H1 (cell line): ENCODE results near the gene ARHGEF35. TPM values are rescaled to one million over a fixed set of nuclear protein-coding genes. Genes with fewer than 3 reads are reported as not detected.
"Not testable (repeated sequence)": the region's sequence is repeated elsewhere in the genome, so short reads cannot be mapped to it uniquely, and the experiment has no call there.

Source experiments
- CTCF ChIA-PET: fragments of 300-600 bp; sonication (Branson Sonifier 250); formaldehyde crosslinking; loops from one replicate; lab custom pipeline; 2021; ENCODE audit not compliant: partially characterized antibody; lab: Charles Lee
- POLR2A ChIA-PET: fragments of 300-600 bp; sonication (Branson Sonifier 250); formaldehyde crosslinking; loops from one replicate; lab custom pipeline; 2021; ENCODE audit warnings: inconsistent platforms; ENCODE audit not compliant: partially characterized antibody; lab: Charles Lee
- DNase-seq, 2 experiments: peaks; one replicate each; pipeline versions ENCODE4 v3.0.0 to v3.0.0-alpha.2; 2010 to 2022; ENCODE audit warnings: low spot score in 2 of 2, low read depth in 1 of 2, mixed read lengths in 1 of 2
- FAIRE-seq: peaks from 2 replicates; lab custom pipeline; 2011; peaks lifted over from hg19 to GRCh38; lab: Jason Lieb, UNC
- H2AFZ ChIP-seq: 2 replicates; pipeline ENCODE4 v1.8.1; 2012; ENCODE audit warnings: low read length, inconsistent platforms
- H2AK5ac ChIP-seq: 2 replicates; pipeline ENCODE4 v1.6.1; 2013; ENCODE audit warnings: low read depth, low read length
- H2BK120ac ChIP-seq: replicated peaks from 2 replicates; pipeline ENCODE3; 2013; ENCODE audit warnings: low read depth, low read length, inconsistent platforms
- H2BK12ac ChIP-seq: 2 replicates; pipeline ENCODE4 v1.6.1; 2013; ENCODE audit warnings: low read depth, low read length
- H2BK15ac ChIP-seq: 2 replicates; pipeline ENCODE4 v1.6.1; 2013; ENCODE audit warnings: low read length
- H2BK20ac ChIP-seq: 2 replicates; pipeline ENCODE4 v1.6.1; 2013; ENCODE audit warnings: low read length
- H2BK5ac ChIP-seq: 2 replicates; pipeline ENCODE4 v1.6.1; 2013; ENCODE audit warnings: low read depth, low read length
- H3K14ac ChIP-seq: 2 replicates; pipeline ENCODE4 v1.6.1; 2013; ENCODE audit warnings: inconsistent platforms; ENCODE audit not compliant: insufficient read length
- H3K18ac ChIP-seq: 2 replicates; pipeline ENCODE4 v1.6.1; 2013; ENCODE audit warnings: low read length; ENCODE audit errors: extremely low read depth
- H3K23ac ChIP-seq: 2 replicates; pipeline ENCODE4 v1.6.1; 2013; ENCODE audit warnings: inconsistent platforms; ENCODE audit not compliant: insufficient read length
- H3K23me2 ChIP-seq: 2 replicates; pipeline ENCODE4 v1.6.1; 2013; ENCODE audit warnings: low read depth, low read length
- H3K27ac ChIP-seq: 2 replicates; pipeline ENCODE4 v1.6.1; 2011; ENCODE audit warnings: low read depth, low read length, inconsistent platforms
- H3K27me3 ChIP-seq, 4 experiments: replicated peaks in 1 of 4; 1 replicate in 1 of 4; 2 replicates in 3 of 4; pipeline versions ENCODE4 v1.6.1 to v1.8.1; 2011 to 2013; ENCODE audit warnings: low read length in 3 of 4, mild to moderate bottlenecking in 3 of 4, inconsistent platforms in 2 of 4, mixed read lengths in 2 of 4, moderate library complexity in 1 of 4; ENCODE audit not compliant: control insufficient read depth in 3 of 4, insufficient read depth in 3 of 4; ENCODE audit errors: extremely low read depth in 1 of 4
- H3K36me3 ChIP-seq, 4 experiments: 2 replicates each; pipeline versions ENCODE4 v1.6.1 to v1.8.1; 2011 to 2013; ENCODE audit warnings: mild to moderate bottlenecking in 4 of 4, low read length in 3 of 4, moderate library complexity in 2 of 4, control low read depth in 1 of 4, inconsistent platforms in 1 of 4; ENCODE audit not compliant: insufficient read depth in 4 of 4, control insufficient read depth in 2 of 4
- H3K4ac ChIP-seq: replicated peaks from 2 replicates; pipeline ENCODE3; 2013; ENCODE audit warnings: low read length, low read depth, mixed read lengths, inconsistent platforms; ENCODE audit not compliant: insufficient read length
- H3K4me1 ChIP-seq, 4 experiments: replicated peaks in 1 of 4; 1 replicate in 1 of 4; 2 replicates in 3 of 4; pipeline versions ENCODE4 v1.6.1 to v1.8.1; 2011 to 2013; ENCODE audit warnings: low read length in 3 of 4, inconsistent platforms in 2 of 4, mixed read lengths in 1 of 4; ENCODE audit not compliant: insufficient read depth in 4 of 4, control insufficient read depth in 3 of 4
- H3K4me2 ChIP-seq, 2 experiments: 2 replicates each; pipeline versions ENCODE4 v1.6.1 to v1.8.1; 2011 to 2013; ENCODE audit warnings: low read depth in 2 of 2, low read length in 2 of 2, control low read depth in 1 of 2, inconsistent platforms in 1 of 2, mild to moderate bottlenecking in 1 of 2; ENCODE audit not compliant: insufficient read depth in 1 of 2
- H3K4me3 ChIP-seq, 4 experiments: fragments of 200-600, 300-600 bp in 1 of 4; sonication (generic), shearing (Covaris generic), sonication (Bioruptor Twin) in 1 of 4; 2 replicates each; pipeline versions ENCODE4 v1.5.1 to v1.8.1; 2011 to 2016; ENCODE audit warnings: low read length in 4 of 4, low read depth in 3 of 4, control low read depth in 2 of 4, inconsistent platforms in 2 of 4, mild to moderate bottlenecking in 2 of 4, mixed read lengths in 1 of 4, moderate library complexity in 1 of 4; ENCODE audit not compliant: insufficient read depth in 2 of 4; ENCODE audit errors: extremely low read depth in 1 of 4
- H3K56ac ChIP-seq: replicated peaks from 2 replicates; pipeline ENCODE3; 2013; ENCODE audit warnings: low read depth, mild to moderate bottlenecking, mixed read lengths, low read length, inconsistent platforms; ENCODE audit not compliant: insufficient read length
- H3K79me1 ChIP-seq: 2 replicates; pipeline ENCODE4 v1.6.1; 2013; ENCODE audit warnings: low read depth, low read length, control low read depth
- H3K79me2 ChIP-seq, 2 experiments: 2 replicates each; pipeline versions ENCODE4 v1.6.1 to v1.8.1; 2012 to 2013; ENCODE audit warnings: low read length in 2 of 2, mild to moderate bottlenecking in 2 of 2, inconsistent platforms in 1 of 2; ENCODE audit not compliant: insufficient read depth in 2 of 2, control insufficient read depth in 1 of 2
- H3K9ac ChIP-seq, 4 experiments: replicated peaks in 1 of 4; 1 replicate in 1 of 4; 2 replicates in 3 of 4; pipeline versions ENCODE4 v1.6.1 to v1.8.1; 2011 to 2013; ENCODE audit warnings: low read depth in 3 of 4, low read length in 3 of 4, control low read depth in 2 of 4, mild to moderate bottlenecking in 2 of 4, moderate library complexity in 2 of 4, inconsistent platforms in 1 of 4; ENCODE audit errors: extremely low read depth in 1 of 4
- H3K9me3 ChIP-seq, 2 experiments: 2 replicates each; pipeline versions ENCODE4 v1.6.1 to v1.8.1; 2012 to 2013; ENCODE audit warnings: mild to moderate bottlenecking in 2 of 2, moderate library complexity in 2 of 2, control low read depth in 1 of 2, inconsistent platforms in 1 of 2, low read depth in 1 of 2, low read length in 1 of 2, mixed read lengths in 1 of 2; ENCODE audit not compliant: insufficient read depth in 2 of 2
- H4K20me1 ChIP-seq, 2 experiments: replicated peaks in 1 of 2; 2 replicates each; pipeline versions ENCODE3 to v1.8.1; 2011 to 2013; ENCODE audit warnings: inconsistent platforms in 2 of 2, low read length in 2 of 2, mild to moderate bottlenecking in 1 of 2; ENCODE audit not compliant: insufficient read depth in 2 of 2, control insufficient read depth in 1 of 2
- H4K5ac ChIP-seq: 2 replicates; pipeline ENCODE4 v1.6.1; 2013; ENCODE audit warnings: low read length, low read depth, mixed read lengths, inconsistent platforms; ENCODE audit not compliant: insufficient read length
- H4K8ac ChIP-seq: 2 replicates; pipeline ENCODE4 v1.8.0; 2013; ENCODE audit warnings: mild to moderate bottlenecking, moderate library complexity, low read length, inconsistent platforms; ENCODE audit not compliant: insufficient read depth; ENCODE audit errors: extremely low read depth
- H4K91ac ChIP-seq: replicated peaks from 2 replicates; pipeline ENCODE3; 2013; ENCODE audit warnings: low read length, mixed read lengths, inconsistent platforms; ENCODE audit not compliant: insufficient read length
- WGBS, 2 experiments: shearing (Covaris generic) in 1 of 2; methylation state at CpG; one replicate each; pipeline versions ENCODE4 v1.1.6 to v1.1.7; 2013 to 2015; ENCODE audit warnings: low lambda C conversion rate in 2 of 2, mixed read lengths in 2 of 2, inconsistent platforms in 1 of 2, low coverage in 1 of 2, missing lambda C conversion rate in 1 of 2; ENCODE audit not compliant: insufficient replicate concordance in 2 of 2, insufficient coverage in 1 of 2, insufficient read length in 1 of 2; ENCODE audit errors: extremely low coverage in 1 of 2, missing lambda C conversion rate in 1 of 2; 5-methylcytosine and 5-hydroxymethylcytosine counted together
- polyA plus RNA-seq, 7 experiments: library from polyadenylated mRNA; depleted of rRNA in 3 of 7; stranded (reverse) in 5 of 7; unstranded in 2 of 7; fragments of >200 nt in 5 of 7; fragments of 200-250 nt in 2 of 7; gene quantifications; 1 replicate in 5 of 7; 2 replicates in 1 of 7; 4 replicates in 1 of 7; pipeline versions ENCODE4 v1.2.1 to v1.2.3, GENCODE V29; 2011 to 2013; ENCODE audit warnings: missing spikeins in 2 of 7, mixed read lengths in 2 of 7
- total RNA-seq: library from RNA; stranded (reverse); fragmentation: NEBNext Ultra II Directional; extraction: Animal tissue kit (Norgen Biotek cat#: 25700); gene quantifications from 2 replicates; pipeline ENCODE4 v1.2.1, GENCODE V29; 2021

Gene ARHGEF35
- total and polyA plus RNA-seq, 2 of the 8 experiments (the other 6 are each of a cell fraction or from before 2014, with no cell fraction given) = 1.3 to 11.8 TPM

GRCh38 chr7:144205306-144205705 is 9.7 kb upstream of the ARHGEF35 start:
- H3K9ac ChIP-seq, H3K18ac ChIP-seq, H2BK5ac ChIP-seq, CTCF ChIA-PET, H3K9me3 ChIP-seq, H2AFZ ChIP-seq, H2BK120ac ChIP-seq, H2BK20ac ChIP-seq, H3K14ac ChIP-seq, H3K23ac ChIP-seq, H3K79me1 ChIP-seq, POLR2A ChIA-PET, H4K91ac ChIP-seq, H2BK15ac ChIP-seq, H3K27me3 ChIP-seq, H3K79me2 ChIP-seq, H4K20me1 ChIP-seq, DNase-seq, H4K8ac ChIP-seq, H3K36me3 ChIP-seq, H3K27ac ChIP-seq, H2BK12ac ChIP-seq, H2AK5ac ChIP-seq, H3K4ac ChIP-seq, H3K4me1 ChIP-seq, H3K4me3 ChIP-seq, H3K4me2 ChIP-seq, H3K56ac ChIP-seq, FAIRE-seq, H3K23me2 ChIP-seq, H4K5ac ChIP-seq: not testable (repeated sequence)
- WGBS, 2 experiments = no CpG with 5 or more reads among the region's 5 CpGs

DNA sequence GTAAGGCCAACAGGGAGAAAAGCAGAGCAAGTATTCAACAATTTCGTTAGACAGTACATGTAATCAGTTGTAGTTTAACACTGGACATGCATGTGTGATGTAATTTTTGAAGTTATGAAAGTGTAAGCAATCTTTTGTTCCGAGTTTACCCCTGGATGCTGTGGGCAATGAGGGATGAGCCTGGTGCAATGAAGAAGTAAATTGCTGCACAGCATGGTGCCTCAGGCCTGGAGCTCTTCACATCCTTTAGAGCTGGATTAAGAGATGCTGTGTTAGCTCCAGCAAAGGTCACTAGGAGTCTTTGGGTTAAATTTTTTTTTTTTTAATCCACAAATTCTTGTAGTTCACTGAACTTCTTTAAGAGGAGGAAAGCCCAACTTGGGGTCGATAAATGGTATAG is 7.5 kb upstream of the ARHGEF35 start:
- H2BK15ac ChIP-seq, H3K79me1 ChIP-seq, H3K27ac ChIP-seq, H4K8ac ChIP-seq, H2BK5ac ChIP-seq, H3K4me1 ChIP-seq, H4K20me1 ChIP-seq, H3K27me3 ChIP-seq, H2BK20ac ChIP-seq, H3K36me3 ChIP-seq, H3K56ac ChIP-seq, CTCF ChIA-PET, H3K14ac ChIP-seq, H3K23me2 ChIP-seq, H2AFZ ChIP-seq, H3K23ac ChIP-seq, H4K5ac ChIP-seq, POLR2A ChIA-PET, H3K4ac ChIP-seq, DNase-seq, H2BK12ac ChIP-seq, H3K9me3 ChIP-seq, H3K18ac ChIP-seq, H3K4me2 ChIP-seq, H2BK120ac ChIP-seq, H3K79me2 ChIP-seq, H3K9ac ChIP-seq, H2AK5ac ChIP-seq, H4K91ac ChIP-seq, FAIRE-seq, H3K4me3 ChIP-seq: not testable (repeated sequence)
- WGBS, 2 experiments = no CpG with 5 or more reads among the region's 3 CpGs
